ENCODE results near the gene ZNRD2.

The ZNRD2 gene

GRCh38 chr11:65538232-65538914 lies 31.9 kb upstream of the ZNRD2 start:
- no peak for DNase-seq

GRCh38 chr11:65538915-65539743 lies 31.1 kb upstream of the ZNRD2 start:
- DNase-seq, result no peak

- no peak for DNase-seq
Measured at GRCh38 chr11:65539744-65540289, 30.5 kb upstream of the ZNRD2 start.

- DNase-seq, result peak; percentile 84
Measured at GRCh38 chr11:65540290-65541092, 29.8 kb upstream of the ZNRD2 start.

GRCh38 chr11:65541093-65541982 lies 28.9 kb upstream of the ZNRD2 start:
- no peak for DNase-seq

- DNase-seq, result no peak
Measured at GRCh38 chr11:65542738-65543390, 27.4 kb upstream of the ZNRD2 start.

- no peak for DNase-seq
Measured at GRCh38 chr11:65545853-65546216, 24.4 kb upstream of the ZNRD2 start.

- peak; percentile 99 for DNase-seq
Measured at GRCh38 chr11:65546217-65546958, 23.9 kb upstream of the ZNRD2 start.

- no peak for DNase-seq
Measured at GRCh38 chr11:65547446-65548125, 22.7 kb upstream of the ZNRD2 start.

GRCh38 chr11:65548395-65548794 lies 21.9 kb upstream of the ZNRD2 start:
- no peak for DNase-seq

GRCh38 chr11:65549096-65549495 lies 21.2 kb upstream of the ZNRD2 start:
- no peak for DNase-seq

- DNase-seq, result peak; percentile 57
Measured at GRCh38 chr11:65551572-65552387, 18.5 kb upstream of the ZNRD2 start.

- DNase-seq, result no peak
Measured at GRCh38 chr11:65552388-65552951, 17.8 kb upstream of the ZNRD2 start.

GRCh38 chr11:65553301-65554001 lies 16.8 kb upstream of the ZNRD2 start:
- DNase-seq, result peak; percentile 61

- DNase-seq, result no peak
Measured at GRCh38 chr11:65554057-65554818, 16.0 kb upstream of the ZNRD2 start.

- no peak for DNase-seq
Measured at GRCh38 chr11:65554842-65555430, 15.3 kb upstream of the ZNRD2 start.

- DNase-seq, result no peak
Measured at GRCh38 chr11:65555693-65556231, 14.5 kb upstream of the ZNRD2 start.

Data from stimulated activated CD4-positive, alpha-beta T cell treated with anti-CD3 and anti-CD28 coated beads, Interleukin-4, amount 100 ng/mL, for 1 hour (primary cell).